ENCODE data around the gene KDSR.

GRCh38 chr18:63342206-63342605, 24.8 kb downstream of the KDSR start:
- TF ChIP-seq CTCF (IDR thresholded peaks at IDR 0.05) = peak in 2 of 7 experiments; percentile 17 to 24
- TF ChIP-seq POLR2AphosphoS5 (IDR thresholded peaks at IDR 0.05) = no peak
- TF ChIP-seq POLR2A (IDR thresholded peaks at IDR 0.05) = no peak
- TF ChIP-seq EP300 (IDR thresholded peaks at IDR 0.05) = no peak

Data from stomach (tissue), 4 donors.